Fibroblast of mammary gland (primary cell): ENCODE measurements around the gene REV3L.

Experiments used
- DNase-seq: peaks from one replicate; pipeline ENCODE4 v3.0.0-alpha.2; 2010; ENCODE audit warnings: low read depth
- H3K4me3 ChIP-seq: 2 replicates; pipeline ENCODE4 v1.5.1; 2011; ENCODE audit warnings: low read depth, mild to moderate bottlenecking, low read length, moderate library complexity; ENCODE audit not compliant: control insufficient read depth
- CTCF ChIP-seq: conservative IDR thresholded peaks from 2 replicates; pipeline ENCODE4 v1.5.1; 2011; ENCODE audit warnings: low read depth, low read length, inconsistent platforms; ENCODE audit not compliant: control insufficient read depth, insufficient read depth

The REV3L gene

GRCh38 chr6:111428811-111429210 lies 54.2 kb downstream of the REV3L start:
- no peak overlapping the region for H3K4me3 ChIP-seq
- TF ChIP-seq CTCF: no peak
- no peak for DNase-seq

- H3K4me3 ChIP-seq: no peak overlapping the region
- no peak for TF ChIP-seq CTCF
- DNase-seq: peak; percentile 91
Measured at GRCh38 chr6:111427341-111428116, 55.5 kb downstream of the REV3L start.

GRCh38 chr6:111423960-111424846 lies 58.8 kb downstream of the REV3L start:
- no peak for TF ChIP-seq CTCF
- no peak overlapping the region for H3K4me3 ChIP-seq
- peak; percentile 27 for DNase-seq

- no peak overlapping the region for H3K4me3 ChIP-seq
- DNase-seq: peak; percentile 33
Measured at GRCh38 chr6:111423055-111423633, 59.9 kb downstream of the REV3L start.

GRCh38 chr6:111418971-111419693 lies 63.9 kb downstream of the REV3L start:
- no peak overlapping the region for H3K4me3 ChIP-seq
- DNase-seq: peak; percentile 79
- no peak for TF ChIP-seq CTCF

More at GRCh38 chr6:111423055-111423633, 59.9 kb downstream of the REV3L start:
- no peak for TF ChIP-seq CTCF

GRCh38 chr6:111417946-111418345 lies 65.1 kb downstream of the REV3L start:
- TF ChIP-seq CTCF: no peak
- DNase-seq: peak; percentile 40
- no peak overlapping the region for H3K4me3 ChIP-seq
